ENCODE results near the gene SYNGR4.

SYNGR4 gene

DNA sequence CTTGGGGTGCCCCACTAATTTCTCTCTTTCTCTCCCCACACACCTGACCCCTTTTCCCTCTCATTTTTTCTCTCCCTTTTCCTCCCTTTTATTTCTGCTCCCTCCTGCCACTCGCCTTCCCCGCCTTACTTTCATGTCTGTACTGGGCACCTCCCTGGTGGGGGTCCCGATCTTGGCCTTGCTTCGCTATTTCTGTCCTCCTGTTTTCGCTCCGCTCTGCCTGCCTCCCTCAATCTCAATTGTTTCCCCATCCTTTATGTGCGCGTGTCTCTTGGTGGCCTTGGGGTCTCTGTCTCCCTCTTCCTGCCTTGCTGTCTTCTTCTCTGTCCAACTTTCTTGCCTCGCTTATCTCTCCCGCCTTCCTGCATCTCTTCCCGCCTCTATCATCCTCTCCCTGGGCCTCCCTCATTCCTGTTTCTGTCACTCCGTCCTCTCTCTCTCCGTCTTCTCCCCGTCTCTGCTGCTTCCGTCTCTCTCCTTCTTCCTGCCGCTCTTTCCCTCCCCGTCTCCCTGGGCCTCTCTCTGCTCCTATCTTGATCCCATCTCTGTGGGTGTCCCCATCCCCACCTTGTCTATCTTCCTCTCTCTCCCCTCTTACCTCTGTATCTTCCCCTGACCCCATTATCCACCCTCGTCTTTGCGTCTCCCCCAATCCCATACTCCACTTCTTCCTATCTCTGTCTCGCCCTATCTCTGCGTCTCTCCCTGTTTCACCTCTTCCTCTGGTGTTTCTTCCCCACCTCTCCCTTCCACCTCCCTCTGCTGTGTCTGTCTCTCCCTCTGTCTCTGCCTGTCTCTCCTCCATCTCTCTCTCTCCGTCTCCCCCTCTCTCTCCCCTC is 33.3 kb downstream of the SYNGR4 start:
- DNase-seq, result no peak

DNA sequence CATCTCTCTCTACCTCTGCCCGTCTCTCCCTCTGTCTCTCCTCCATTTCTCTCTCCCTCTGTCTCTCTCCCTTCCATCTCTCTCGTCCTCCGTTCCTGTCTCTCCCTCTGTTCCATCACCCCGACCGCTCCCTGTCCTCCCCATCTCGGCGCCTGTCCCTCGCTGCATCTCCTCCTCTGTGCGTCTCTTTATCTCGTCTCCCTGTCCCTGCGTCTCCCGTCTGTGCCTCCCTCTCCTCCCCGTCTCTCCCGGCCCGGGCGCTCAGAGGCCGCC is 33.9 kb downstream of the SYNGR4 start:
- no peak for DNase-seq

DNA sequence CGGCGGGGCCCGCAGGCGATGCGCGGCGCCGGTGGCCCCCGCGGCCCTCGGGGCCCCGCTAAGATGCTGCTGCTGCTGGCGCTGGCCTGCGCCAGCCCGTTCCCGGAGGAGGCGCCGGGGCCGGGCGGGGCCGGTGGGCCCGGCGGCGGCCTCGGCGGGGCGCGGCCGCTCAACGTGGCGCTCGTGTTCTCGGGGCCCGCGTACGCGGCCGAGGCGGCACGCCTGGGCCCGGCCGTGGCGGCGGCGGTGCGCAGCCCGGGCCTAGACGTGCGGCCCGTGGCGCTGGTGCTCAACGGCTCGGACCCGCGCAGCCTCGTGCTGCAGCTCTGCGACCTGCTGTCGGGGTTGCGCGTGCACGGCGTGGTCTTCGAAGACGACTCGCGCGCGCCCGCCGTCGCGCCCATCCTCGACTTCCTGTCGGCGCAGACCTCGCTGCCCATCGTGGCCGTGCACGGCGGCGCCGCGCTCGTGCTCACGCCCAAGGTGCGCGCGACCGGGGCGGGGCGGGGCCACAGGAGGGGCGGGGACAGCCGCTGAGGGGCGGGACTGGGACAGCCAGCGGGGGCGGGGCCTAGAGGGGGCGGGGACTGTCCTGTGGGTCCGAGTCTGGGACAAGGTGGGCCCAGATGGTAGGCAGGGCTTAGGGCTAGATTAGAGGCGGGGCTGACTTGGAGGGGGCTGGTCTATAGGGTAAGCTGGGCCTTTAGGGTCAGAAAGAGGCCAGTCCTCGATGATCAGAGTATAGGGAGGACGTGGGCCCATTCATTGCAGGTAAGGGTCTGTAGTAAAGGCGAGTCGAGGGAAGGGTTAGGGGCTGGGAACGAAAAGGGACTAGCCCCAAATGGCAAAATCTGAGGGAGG is 34.4 kb downstream of the SYNGR4 start:
- no peak for DNase-seq

DNA sequence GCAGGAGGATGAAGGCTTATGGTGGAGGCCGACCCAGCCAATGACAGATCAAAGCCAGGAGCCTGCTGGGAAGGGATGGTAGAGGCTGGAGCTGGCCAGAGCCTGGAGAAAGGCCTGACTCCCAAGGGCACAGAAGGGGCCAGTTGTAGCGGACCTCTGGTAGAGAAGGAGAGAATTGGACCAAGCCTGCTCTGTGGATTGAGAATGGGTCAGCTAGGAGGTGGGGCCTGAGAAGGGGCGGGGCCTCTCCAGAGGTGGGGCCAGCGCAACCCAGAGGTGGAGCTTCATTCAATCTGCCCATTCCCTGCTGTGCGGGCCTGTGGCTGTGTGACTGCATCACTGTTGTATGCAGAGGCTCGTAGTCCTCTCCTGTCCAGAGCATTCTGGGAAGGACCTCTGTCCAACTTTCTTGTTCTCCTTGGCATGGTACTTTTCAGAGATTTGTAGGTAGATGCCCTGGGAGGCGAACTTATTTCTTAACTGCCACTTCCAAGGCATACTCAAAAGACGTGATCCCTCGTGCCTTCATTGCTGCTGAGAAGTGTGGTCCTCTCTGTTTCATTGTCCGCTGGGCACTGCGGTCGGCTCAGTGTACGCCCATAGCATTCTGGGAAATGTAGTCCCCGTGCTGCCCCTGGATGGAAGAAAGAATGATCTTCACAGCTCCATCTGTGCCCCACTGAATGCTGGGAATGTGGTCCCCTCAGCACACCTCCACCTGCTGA is 36.0 kb downstream of the SYNGR4 start:
- DNase-seq, result no peak

DNA sequence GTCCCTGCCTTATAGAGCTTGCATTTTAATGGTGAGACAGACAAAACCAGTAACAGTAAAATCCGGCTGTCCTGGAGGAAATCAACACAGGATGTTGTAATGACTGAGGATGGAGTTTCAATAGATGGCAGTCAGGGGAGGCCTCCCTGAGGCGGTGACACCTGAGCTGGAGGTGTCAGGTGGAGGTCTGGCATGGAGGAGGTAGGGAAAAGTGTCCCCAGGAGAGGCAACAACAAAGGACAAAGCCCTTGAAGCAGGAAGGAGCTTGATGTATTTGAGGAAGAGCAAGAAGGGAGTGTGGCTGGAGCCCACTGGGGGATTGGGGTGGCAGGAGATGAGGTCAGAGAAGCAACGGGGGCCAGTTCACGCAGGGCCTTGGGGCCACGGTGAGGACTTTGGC is 37.1 kb downstream of the SYNGR4 start:
- no peak for DNase-seq

DNA sequence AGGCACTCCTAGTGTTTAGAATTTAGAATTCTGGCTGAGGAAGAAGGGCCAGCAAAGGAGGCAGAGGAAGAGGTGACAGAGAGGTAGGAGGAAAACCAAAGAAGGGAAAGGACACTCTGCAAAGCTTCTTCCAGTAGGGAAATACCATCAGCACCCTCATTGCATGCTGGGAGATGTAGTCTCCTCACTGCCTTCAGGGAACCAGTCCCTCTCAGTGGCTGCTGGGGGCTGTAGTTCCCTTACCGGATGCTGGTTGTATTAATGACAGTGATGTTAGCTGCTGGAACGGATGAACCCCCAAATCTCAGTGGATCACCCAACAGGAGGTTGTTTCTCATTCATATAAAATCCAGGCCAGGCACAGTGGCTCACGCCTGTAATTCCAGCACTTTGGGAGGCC is 39.4 kb downstream of the SYNGR4 start:
- DNase-seq, result peak; percentile 85 to 87

DNA sequence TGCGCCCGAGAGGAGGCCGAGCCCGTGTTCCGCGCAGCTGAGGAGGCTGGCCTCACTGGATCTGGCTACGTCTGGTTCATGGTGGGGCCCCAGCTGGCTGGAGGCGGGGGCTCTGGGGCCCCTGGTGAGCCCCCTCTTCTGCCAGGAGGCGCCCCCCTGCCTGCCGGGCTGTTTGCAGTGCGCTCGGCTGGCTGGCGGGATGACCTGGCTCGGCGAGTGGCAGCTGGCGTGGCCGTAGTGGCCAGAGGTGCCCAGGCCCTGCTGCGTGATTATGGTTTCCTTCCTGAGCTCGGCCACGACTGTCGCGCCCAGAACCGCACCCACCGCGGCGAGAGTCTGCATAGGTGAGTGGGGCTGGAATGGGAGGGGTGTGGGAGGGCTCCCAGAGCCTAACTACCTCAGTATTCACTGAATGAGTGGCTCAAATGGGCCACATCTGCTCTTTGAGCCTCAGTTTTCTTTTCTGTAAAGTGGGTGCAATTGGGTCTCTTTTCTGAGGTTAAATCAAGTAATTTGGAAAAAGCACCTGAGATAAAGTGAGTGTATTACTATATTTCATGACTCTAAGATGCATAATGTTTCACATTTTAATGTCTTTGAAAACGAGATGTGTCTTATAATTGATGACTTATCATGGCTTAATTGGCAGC is 41.0 kb downstream of the SYNGR4 start:
- no peak for DNase-seq

DNA sequence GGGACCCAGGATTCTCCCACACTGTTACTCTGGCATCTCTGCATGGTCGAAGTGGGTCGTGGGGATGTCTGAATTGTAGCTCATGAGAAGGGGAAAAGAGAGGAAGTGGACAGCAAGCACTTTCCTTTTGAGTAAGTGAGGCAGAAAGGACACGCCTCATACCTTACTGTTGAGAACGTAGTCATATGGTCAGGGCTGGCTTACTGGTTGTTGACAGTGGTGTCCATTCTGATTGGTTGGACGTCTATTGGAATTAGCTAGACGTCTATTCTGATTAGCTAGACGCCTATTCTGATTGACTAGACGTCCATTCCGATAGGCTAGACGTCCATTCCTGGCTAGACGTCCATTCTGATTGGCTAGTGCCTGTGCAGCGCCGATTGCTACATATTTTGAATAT is 41.7 kb downstream of the SYNGR4 start:
- no peak for DNase-seq

DNA sequence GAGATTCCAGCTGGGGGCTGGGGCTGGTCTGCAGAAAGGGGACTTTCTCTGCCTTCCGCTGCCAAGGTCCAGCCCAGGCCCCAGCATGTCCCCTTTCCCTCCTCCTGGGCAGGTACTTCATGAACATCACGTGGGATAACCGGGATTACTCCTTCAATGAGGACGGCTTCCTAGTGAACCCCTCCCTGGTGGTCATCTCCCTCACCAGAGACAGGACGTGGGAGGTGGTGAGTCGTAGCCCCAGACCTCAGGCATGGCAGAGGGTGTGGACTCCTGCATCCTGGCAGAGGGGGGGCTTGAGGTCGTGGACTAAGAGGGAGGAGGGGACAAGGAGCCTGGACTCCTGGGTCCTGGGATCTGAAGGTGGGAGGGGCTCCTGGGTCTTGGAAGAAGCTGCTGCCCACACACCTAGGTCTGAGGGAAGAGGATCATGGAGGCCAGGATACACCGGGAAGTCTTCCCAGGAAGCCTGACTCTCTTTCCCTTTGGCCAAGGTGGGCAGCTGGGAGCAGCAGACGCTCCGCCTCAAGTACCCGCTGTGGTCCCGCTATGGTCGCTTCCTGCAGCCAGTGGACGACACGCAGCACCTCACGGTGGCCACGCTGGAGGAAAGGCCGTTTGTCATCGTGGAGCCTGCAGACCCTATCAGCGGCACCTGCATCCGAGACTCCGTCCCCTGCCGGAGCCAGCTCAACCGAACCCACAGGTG is 49.9 kb downstream of the SYNGR4 start:
- no peak for DNase-seq

DNA sequence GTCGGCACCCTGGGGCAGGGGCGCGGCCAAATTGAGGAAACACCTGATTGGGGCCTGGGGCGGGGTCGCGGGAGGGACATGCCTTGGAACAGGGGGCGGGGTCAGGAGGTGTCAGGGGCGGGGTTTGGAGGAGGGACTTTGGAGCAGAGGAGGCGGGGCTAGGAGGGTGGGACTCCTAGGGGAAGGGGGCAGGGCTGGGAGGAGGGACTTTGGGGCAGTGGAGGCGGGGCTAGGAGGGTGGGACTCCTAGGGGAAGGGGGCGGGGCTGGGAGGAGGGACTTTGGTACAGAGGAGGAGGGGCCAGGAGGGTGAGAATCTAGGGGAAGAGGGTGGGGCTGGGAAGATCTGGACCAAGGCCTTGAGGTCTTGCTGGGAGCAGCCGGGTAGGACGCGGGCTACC is 51.2 kb downstream of the SYNGR4 start:
- peak; percentile 45 for DNase-seq

DNA sequence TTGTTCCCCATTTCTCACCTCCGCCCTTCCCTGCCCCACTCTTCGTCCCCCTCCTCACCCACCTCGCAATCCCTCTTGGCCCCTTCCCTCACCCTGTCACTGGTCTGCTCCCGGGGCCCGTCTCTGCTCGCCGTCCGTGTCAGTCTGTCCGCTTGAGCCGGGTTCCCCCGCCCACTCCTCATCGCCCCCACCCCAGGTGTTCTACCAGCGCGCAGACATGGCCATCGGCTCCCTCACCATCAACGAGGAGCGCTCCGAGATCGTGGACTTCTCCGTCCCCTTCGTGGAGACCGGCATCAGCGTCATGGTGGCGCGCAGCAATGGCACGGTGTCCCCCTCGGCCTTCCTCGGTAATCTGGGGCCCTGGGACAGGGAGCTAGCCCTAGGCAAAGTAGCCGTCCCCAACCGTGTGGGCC is 51.6 kb downstream of the SYNGR4 start:
- no peak for DNase-seq

DNA sequence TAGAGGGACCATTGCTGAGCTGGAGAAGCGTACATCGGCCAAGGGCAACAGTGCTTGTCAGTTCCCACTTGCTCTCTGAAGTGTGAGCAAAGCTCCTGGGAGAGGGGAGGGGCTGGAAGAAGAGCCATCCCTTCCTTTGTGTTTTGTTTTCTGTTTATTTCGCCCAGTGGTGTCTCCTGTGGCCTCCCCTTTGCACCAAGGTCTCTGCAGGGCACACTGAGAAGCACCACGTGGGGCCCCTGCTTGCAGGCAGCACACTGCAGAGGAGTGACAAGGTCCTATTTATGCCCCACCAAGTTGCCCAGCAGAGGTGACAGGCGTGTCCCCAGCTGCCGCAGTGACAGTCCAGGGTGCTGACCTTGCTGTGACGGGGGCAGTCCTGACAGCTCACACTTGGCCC is 53.3 kb downstream of the SYNGR4 start:
- DNase-seq, result no peak

DNA sequence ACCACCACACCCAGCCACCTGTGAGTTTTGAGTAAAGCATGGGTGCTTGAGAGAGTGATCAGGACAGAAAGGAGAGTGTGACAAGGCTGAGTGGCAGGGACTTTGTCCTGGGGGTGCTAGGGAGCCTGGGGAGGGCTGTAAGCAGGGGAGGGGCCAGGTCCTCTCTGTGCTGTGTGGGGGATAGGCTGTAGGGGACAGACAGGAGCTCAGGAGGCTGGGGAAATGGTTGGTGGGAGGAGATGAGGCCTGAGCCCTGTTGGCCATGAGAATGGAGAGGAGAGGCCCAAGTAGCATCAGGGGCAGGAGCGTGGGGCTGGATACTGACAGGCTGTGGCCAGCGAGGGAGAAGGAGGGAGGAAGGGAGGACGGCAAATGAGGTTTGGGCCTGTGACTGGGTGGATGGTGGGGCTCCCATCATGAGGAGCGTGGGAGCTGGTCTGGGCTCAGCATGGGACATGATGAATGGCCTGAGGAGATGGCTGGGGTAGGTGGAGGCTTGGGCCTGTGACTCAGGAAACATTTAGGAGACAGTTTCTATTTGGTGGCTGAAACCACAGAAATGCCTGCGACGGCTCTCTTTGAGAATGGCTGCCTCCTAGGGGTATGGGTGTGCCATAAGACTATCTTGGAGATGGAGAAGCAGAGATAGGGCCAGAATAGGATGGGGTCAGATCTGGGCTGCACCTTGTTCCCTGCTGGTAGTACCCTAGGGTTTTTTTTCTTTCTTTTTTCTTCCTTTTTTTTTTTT is 54.3 kb downstream of the SYNGR4 start:
- peak in 1 of 2 experiments; percentile 25 for DNase-seq

DNA sequence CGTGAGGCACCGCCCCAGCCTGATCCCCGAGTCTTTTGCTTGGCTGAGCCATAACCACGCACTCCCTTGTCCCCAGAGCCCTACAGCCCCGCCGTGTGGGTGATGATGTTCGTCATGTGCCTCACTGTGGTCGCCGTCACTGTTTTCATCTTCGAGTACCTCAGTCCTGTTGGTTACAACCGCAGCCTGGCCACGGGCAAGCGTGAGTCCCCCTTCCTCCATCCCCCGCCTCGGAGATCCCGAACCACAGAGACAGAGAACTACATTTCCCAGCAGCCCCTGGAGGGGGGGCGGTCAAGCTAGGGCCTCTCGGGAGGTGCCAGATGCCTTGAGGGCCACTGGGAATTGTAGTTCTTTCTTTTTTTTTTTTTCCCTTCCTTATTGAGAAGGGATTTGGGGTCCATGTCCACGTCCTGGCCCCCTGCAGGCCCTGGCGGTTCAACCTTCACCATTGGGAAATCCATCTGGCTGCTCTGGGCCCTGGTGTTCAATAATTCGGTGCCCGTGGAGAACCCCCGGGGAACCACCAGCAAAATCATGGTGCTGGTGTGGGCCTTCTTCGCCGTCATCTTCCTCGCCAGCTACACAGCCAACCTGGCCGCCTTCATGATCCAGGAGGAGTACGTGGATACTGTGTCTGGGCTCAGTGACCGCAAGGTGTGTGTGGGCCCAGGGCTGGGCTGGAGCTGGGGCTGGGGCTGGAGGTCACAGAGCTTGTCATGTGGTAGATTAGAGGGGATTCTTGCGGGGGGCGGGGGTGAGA is 55.2 kb downstream of the SYNGR4 start:
- DNase-seq, result peak; percentile 75 to 83

DNA sequence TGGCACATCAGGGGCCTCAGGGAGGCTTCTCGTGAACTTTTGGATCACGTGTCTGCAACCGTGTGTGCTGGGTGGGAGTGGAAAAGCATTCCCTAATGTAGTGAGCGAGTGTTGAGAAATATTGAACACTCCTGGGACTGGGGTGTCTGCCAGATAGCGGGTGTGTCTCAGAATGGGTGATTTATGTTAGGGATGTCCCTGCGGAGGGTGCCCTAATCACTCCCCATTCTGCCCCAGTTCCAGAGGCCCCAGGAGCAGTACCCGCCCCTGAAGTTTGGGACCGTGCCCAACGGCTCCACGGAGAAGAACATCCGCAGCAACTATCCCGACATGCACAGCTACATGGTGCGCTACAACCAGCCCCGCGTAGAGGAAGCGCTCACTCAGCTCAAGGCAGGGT is 57.4 kb downstream of the SYNGR4 start:
- DNase-seq, result no peak

DNA sequence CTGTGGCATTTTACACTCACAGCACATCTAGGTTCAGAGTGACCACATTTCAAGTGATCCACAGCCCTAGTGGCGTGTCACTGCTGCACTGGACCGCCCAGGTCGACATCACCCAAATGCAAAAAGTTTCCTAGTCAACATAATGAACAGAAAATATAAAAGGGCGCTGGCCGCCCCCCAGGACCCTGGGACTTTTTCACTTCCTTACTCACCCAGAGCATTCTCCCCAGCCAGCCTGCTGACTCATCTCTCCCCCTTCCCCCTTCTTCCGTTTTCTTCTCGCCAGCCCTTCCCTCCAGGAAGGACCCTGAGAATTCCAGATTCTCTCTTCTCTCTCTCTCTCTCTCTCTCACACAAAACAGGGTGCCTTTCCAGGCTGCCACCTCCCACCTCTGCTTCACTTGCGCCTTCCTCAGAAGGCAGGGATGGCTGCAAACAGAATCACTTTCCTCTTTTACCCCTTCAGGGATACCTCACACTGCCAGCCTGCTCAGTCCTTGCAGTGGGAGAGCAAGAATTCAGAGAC is 60.6 kb downstream of the SYNGR4 start:
- DNase-seq, result peak; percentile 58 to 70
